ENCODE results near the gene NCCRP1. TPM values are rescaled to one million over a fixed set of nuclear protein-coding genes. Genes with fewer than 3 reads are reported as not detected.

The NCCRP1 gene
- total and polyA plus RNA-seq, 8 donors: 0.37 to 40.6 TPM; not detected in 6

- Histone ChIP-seq H3K36me3 (peaks cover 51 to 90% (median 89%) of the 10 kb centered on the region in 4 donors), H3K27me3 (no peaks in the 10 kb centered on the region), H3K27ac (no peak overlapping the region), H3K4me3 (no peak overlapping the region), H3K9me3 (no peaks in the 10 kb centered on the region), H3K4me1 (no peaks in the 10 kb centered on the region)
- intact Hi-C loops (cut with DNase I; ENCODE audit: low total_unique reads): no loop called here
- no peak for DNase-seq
- TF ChIP-seq EP300 (IDR thresholded peaks at IDR 0.05) (no peak), POLR2AphosphoS5 (IDR thresholded peaks at IDR 0.05) (no peak), POLR2A (IDR thresholded peaks at IDR 0.05) (no peak), CTCF (IDR thresholded peaks at IDR 0.05) (no peak)
- WGBS, 5 donors: 89 to 96% (median 92%) methylated on average over 8 to 10 of the region's 10 CpGs
These were observed 19.6 kb upstream of the NCCRP1 start for GRCh38 chr19:39177110-39177699.

GRCh38 chr19:39177736-39178135, 19.0 kb upstream of the NCCRP1 start:
- WGBS, 5 donors: 90 to 92% (median 90%) methylated on average over 8 to 11 of the region's 11 CpGs
- intact Hi-C loops (cut with DNase I; ENCODE audit: low total_unique reads): no loop called here
- H3K36me3 ChIP-seq: peaks cover 47 to 85% (median 84%) of the 10 kb centered on the region in 4 donors

GRCh38 chr19:39178296-39179006, 18.3 kb upstream of the NCCRP1 start:
- TF ChIP-seq POLR2A (IDR thresholded peaks at IDR 0.05) (no peak), CTCF (IDR thresholded peaks at IDR 0.05) (no peak), POLR2AphosphoS5 (IDR thresholded peaks at IDR 0.05) (no peak), EP300 (IDR thresholded peaks at IDR 0.05) (no peak)
- Histone ChIP-seq H3K27me3 (no peaks in the 10 kb centered on the region), H3K9me3 (peaks cover 0 to 4% (median 0%) of the 10 kb centered on the region in 4 donors), H3K4me3 (no peak overlapping the region), H3K4me1 (no peaks in the 10 kb centered on the region), H3K36me3 (peaks cover 41 to 78% (median 77%) of the 10 kb centered on the region in 4 donors), H3K27ac (no peak overlapping the region)
- DNase-seq: no peak
- WGBS, 5 donors: 89 to 94% (median 93%) methylated on average over 27 to 30 of the region's 30 CpGs
- intact Hi-C loops (cut with DNase I; ENCODE audit: low total_unique reads): no loop called here

More at GRCh38 chr19:39177736-39178135, 19.0 kb upstream of the NCCRP1 start:
- Histone ChIP-seq H3K27me3 (no peaks in the 10 kb centered on the region), H3K4me3 (no peak overlapping the region), H3K4me1 (no peaks in the 10 kb centered on the region), H3K27ac (no peak overlapping the region), H3K9me3 (no peaks in the 10 kb centered on the region)
- TF ChIP-seq CTCF (IDR thresholded peaks at IDR 0.05): no peak
- no peak for DNase-seq

GRCh38 chr19:39179754-39180153, 17.0 kb upstream of the NCCRP1 start:
- Histone ChIP-seq H3K36me3 (peaks cover 35 to 65% (median 64%) of the 10 kb centered on the region in 4 donors), H3K4me1 (no peaks in the 10 kb centered on the region), H3K4me3 (no peak overlapping the region), H3K27ac (no peak overlapping the region), H3K9me3 (peaks cover 0 to 6% (median 0%) of the 10 kb centered on the region in 4 donors), H3K27me3 (no peaks in the 10 kb centered on the region)
- TF ChIP-seq POLR2A (IDR thresholded peaks at IDR 0.05) (no peak), EP300 (IDR thresholded peaks at IDR 0.05) (no peak), POLR2AphosphoS5 (IDR thresholded peaks at IDR 0.05) (no peak), CTCF (IDR thresholded peaks at IDR 0.05) (no peak)
- 86 to 95% (median 91%) methylated on average over 9 to 10 of the region's 10 CpGs for WGBS, 5 donors
- DNase-seq: no peak
- intact Hi-C loops (cut with DNase I; ENCODE audit: low total_unique reads): no loop called here
